ENCODE results near the gene ORAI2.
A peak's percentile ranks its signal among the peaks of the same experiment; 100 is the strongest.
"Not testable (repeated sequence)": the region's sequence is repeated elsewhere in the genome, so short reads cannot be mapped to it uniquely, and the experiment has no call there.

The ORAI2 gene

GRCh38 chr7:102433219-102434038 lies at the start of gene ORAI2:
Gene ORAI2, plus strand, starts transcription at chr7:102433575. Its CDS starts 5,382 bp downstream, at chr7:102438957.
- peak; percentile 85 for DNase-seq (ENCODE audit: low read depth)

GRCh38 chr7:102387064-102387463 lies 46.3 kb upstream of the ORAI2 start:
- no peak for DNase-seq (ENCODE audit: low read depth)

- DNase-seq (ENCODE audit: low read depth): no peak
Measured at GRCh38 chr7:102389810-102390209, 43.6 kb upstream of the ORAI2 start.

- peak; percentile 54 for DNase-seq (ENCODE audit: low read depth)
Measured at GRCh38 chr7:102390697-102391484, 42.5 kb upstream of the ORAI2 start.

DNA sequence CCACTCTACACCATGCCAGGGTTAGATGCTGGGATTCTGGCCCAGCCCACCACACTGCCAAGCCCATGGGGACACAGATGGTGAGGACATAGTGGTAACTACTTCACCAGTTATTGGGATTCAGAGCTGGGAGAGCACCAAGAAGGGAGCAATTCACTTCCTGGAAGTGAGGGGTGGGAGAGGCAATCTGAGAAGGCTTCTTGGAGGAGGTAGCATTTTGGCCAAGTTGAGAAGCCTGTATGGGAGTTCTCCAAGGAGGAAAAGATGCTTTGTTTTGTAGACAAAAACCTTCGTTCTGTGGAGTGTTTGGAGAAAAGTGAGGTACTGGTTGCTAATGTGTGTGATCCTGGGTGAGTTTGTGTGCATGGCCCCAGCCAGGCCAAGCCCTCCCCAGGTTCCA lies 41.0 kb upstream of the ORAI2 start:
- DNase-seq (ENCODE audit: low read depth): no peak

GRCh38 chr7:102393467-102393866 lies 39.9 kb upstream of the ORAI2 start:
- no peak for DNase-seq (ENCODE audit: low read depth)

- no peak for DNase-seq (ENCODE audit: low read depth)
Measured at GRCh38 chr7:102395592-102395872, 37.8 kb upstream of the ORAI2 start.

DNA sequence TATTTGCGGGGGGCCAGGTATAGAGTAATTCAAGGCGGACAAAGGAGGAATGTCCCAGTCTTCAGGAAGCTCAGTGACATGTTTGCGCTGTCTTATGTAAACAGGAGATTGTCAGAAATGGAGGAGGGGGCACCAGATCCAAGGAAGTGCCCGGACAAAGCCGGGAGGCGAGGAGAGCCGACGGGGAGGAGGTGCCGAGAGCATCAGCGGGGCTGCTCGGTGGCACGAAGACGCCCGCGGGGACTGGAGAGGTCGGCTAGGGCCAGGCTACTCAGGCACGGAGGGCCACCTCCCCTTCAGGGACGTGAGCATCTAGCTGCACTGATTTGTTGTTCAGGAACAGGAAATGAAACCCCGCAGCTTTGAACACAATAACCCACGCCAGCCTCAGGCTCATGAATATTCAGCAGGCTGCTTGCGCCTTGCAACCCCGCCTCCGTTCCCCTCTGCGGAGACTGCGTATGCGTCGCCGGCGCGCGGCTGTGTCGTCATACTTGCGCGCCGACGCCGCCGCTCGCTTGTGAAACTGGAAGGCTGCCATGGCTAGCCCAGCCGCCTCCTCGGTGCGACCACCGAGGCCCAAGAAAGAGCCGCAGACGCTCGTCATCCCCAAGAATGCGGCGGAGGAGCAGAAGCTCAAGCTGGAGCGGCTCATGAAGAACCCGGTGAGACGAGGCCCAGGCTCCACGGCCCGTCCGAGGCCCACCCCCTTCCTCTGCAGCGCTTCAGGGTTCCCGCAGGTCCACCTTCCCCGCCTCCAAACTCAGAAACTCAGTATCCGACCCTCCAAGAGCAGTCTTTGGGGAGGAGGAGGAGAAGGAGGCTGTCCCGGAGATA lies 37.3 kb upstream of the ORAI2 start, which contains the start of gene PRKRIP1:
Gene PRKRIP1 (plus strand): TSS at position 491 of the 837 bp plus-strand sequence. CDS start 49 bp downstream, at position 540.
- DNase-seq (ENCODE audit: low read depth): peak; percentile 75

GRCh38 chr7:102396710-102397019 lies 36.7 kb upstream of the ORAI2 start:
- no peak for DNase-seq (ENCODE audit: low read depth)

GRCh38 chr7:102398543-102398942 lies 34.8 kb upstream of the ORAI2 start:
- no peak for DNase-seq (ENCODE audit: low read depth)

DNA sequence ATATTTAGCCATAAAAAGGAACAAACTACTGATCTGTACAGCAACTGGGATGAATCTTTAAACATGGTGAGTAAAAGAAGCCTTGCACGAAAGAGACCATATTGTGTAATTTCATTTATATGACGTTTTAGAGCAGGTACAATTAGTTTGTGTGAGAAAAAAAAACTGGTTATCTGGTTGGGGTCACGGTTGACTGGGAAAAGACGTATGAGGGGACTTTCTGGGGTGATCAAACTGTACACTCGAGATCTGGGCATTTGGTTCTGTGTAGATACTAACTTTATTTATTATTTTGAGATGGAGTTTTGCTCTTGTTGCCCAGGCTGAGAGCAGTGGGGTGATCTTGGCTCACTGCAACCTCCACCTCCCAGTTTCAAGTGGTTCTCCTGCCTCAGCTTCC lies 33.0 kb upstream of the ORAI2 start:
- no peak for DNase-seq (ENCODE audit: low read depth)

- no peak for DNase-seq (ENCODE audit: low read depth)
Measured at GRCh38 chr7:102403563-102403962, 29.8 kb upstream of the ORAI2 start.

- DNase-seq (ENCODE audit: low read depth): no peak
Measured at GRCh38 chr7:102404005-102404861, 29.1 kb upstream of the ORAI2 start.

DNA sequence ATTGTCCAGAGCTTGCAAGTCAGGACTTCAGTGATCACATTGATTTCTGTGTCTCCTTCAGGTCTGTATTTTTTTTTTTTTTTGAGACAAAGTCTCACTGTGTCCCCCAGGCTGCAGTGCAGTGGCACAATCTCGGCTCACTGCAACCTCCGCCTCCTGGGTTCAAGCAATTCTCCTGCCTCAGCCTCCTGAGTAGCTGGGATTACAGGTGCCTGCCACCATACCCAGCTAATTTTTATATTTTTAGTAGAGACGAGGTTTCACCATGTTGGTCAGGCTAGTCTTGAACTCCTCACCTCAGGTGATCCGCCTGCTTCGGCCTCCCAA lies 28.6 kb upstream of the ORAI2 start:
- not testable (repeated sequence) for DNase-seq (ENCODE audit: low read depth)

- no peak for DNase-seq (ENCODE audit: low read depth)
Measured at GRCh38 chr7:102407910-102408309, 25.5 kb upstream of the ORAI2 start.

DNA sequence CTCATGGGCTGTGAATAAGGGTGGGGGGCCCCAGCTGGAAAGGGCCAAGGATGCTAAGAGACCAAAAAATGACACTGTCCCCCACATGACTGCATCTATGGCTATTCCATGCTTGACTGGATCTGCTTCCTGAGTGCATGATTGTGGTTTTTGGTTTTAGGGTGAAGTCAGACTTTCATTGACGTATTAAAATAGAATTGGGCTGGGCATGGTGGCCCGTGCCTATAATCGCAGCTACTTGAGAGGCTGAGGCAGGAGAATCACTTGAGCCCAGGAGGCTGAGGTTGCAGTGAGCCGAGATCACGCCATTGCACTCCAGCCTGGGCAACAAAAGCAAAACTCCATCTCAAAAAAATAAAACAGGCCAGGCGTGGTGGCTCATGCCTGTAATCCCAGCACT lies 24.8 kb upstream of the ORAI2 start:
- not testable (repeated sequence) for DNase-seq (ENCODE audit: low read depth)

DNA sequence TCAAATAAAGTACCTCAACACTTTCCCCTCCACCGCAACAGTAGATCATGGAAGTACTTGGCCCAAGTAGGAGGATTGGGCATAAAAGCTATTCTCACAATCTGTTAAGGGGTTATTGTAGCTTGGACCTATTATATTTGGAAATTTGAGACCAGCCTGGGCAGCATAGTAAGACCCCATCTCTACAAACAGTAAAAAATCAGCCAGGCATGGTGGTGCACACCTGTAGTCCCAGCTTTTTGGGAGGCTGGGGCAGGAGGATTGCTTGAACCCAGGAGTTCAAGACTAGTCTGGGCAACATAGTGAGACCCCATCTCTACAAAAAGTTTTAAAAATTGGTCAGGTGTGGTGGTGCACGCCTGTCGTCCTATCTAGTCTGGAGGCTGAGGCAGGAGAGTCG lies 24.0 kb upstream of the ORAI2 start:
- no peak for DNase-seq (ENCODE audit: low read depth)

GRCh38 chr7:102410123-102410522 lies 23.3 kb upstream of the ORAI2 start:
- no peak for DNase-seq (ENCODE audit: low read depth)

- DNase-seq (ENCODE audit: low read depth): no peak
Measured at GRCh38 chr7:102410918-102411317, 22.5 kb upstream of the ORAI2 start.

DNA sequence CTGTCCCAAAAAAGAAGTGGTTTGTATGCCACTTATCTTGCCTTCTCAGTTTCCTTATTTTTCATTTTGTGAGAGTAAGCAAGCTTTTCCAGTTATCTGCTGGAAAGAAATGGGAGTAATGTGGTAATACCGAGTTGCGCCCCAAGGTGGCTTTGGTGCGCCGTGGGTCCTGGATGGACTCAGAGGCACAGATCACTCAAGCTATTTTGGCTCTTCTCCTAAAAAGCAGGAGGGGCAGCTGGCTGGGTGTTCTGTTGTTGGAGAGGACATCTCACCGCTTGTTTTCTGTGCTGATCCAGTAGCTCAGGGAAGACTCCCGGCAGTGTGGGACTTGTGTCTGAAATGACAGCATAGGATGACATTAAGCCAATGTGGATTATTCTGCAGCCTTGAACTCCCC lies 20.8 kb upstream of the ORAI2 start:
- DNase-seq (ENCODE audit: low read depth): no peak

GRCh38 chr7:102413091-102413490 lies 20.3 kb upstream of the ORAI2 start:
- no peak for DNase-seq (ENCODE audit: low read depth)

DNA sequence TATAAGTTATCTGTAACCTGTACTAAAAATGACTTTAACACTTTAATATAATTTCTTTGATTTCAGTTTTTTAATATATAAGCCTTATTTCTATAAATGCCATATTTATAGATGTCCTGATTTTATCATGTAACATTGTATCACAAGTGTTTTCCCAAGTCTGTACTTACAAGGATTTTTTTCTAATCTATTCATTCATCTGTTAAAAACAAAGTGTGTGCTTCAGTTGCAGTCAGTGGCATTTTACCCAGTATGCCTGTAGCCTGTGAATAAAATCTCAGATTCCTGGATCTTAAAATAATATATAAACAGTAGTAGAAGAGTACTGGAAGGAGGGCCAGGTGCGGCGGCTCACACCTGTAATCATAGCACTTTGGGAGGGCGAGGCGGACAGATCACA lies 19.8 kb upstream of the ORAI2 start:
- no peak for DNase-seq (ENCODE audit: low read depth)
